Measurements from ENCODE around the gene GDPD5.

- TF ChIP-seq USF2 (IDR thresholded peaks at IDR 0.05) (no peak), KDM5A (IDR thresholded peaks at IDR 0.05) (no peak), CTCF (IDR thresholded peaks at IDR 0.05) (no peak), NPAS2 (CRISPR knock-in tag; IDR thresholded peaks at IDR 0.05; ENCODE audit: borderline replicate concordance) (no peak), MAX (IDR thresholded peaks at IDR 0.05) (no peak), BHLHE40 (IDR thresholded peaks at IDR 0.05; ENCODE audit: low read depth, low read length) (no peak), SREBF2 (IDR thresholded peaks at IDR 0.05) (no peak), GATA3 (IDR thresholded peaks at IDR 0.05; ENCODE audit: borderline replicate concordance) (no peak), POLR2A (IDR thresholded peaks at IDR 0.05; ENCODE audit: low read length) (no peak), EP300 (IDR thresholded peaks at IDR 0.05) (no peak)
These were observed 15.7 kb upstream of the GDPD5 start for GRCh38 chr11:75541193-75542087.
